Duodenal mucosa (tissue), 2 donors: ENCODE results near the gene SORCS2.

Experiments
- H3K27ac ChIP-seq: one replicate; pipeline ENCODE4 v1.7.0; 2013; ENCODE audit warnings: low read depth, low read length
- H3K27me3 ChIP-seq, 2 donors: one replicate each; pipeline ENCODE4 v1.7.0; 2013; ENCODE audit warnings: low read length in 2 of 2, control low read depth in 1 of 2; ENCODE audit not compliant: insufficient read depth in 2 of 2, control insufficient read depth in 1 of 2
- H3K36me3 ChIP-seq, 2 donors: one replicate each; pipeline ENCODE4 v1.7.0; 2013; ENCODE audit warnings: low read length in 2 of 2, control low read depth in 1 of 2; ENCODE audit not compliant: insufficient read depth in 2 of 2, control insufficient read depth in 1 of 2
- H3K4me1 ChIP-seq, 2 donors: one replicate each; pipeline ENCODE4 v1.7.0; 2013; ENCODE audit warnings: low read length in 2 of 2, control low read depth in 1 of 2; ENCODE audit not compliant: insufficient read depth in 2 of 2, control insufficient read depth in 1 of 2
- H3K4me3 ChIP-seq, 2 donors: one replicate each; pipeline ENCODE4 v1.7.0; 2013; ENCODE audit warnings: low read length in 2 of 2, low read depth in 1 of 2
- H3K9ac ChIP-seq, 2 donors: one replicate each; pipeline ENCODE4 v1.7.0; 2013; ENCODE audit warnings: low read length in 2 of 2, low read depth in 1 of 2
- H3K9me3 ChIP-seq, 2 donors: one replicate each; pipeline ENCODE4 v1.7.0; 2013; ENCODE audit warnings: low read length in 2 of 2, control low read depth in 1 of 2; ENCODE audit not compliant: control insufficient read depth in 1 of 2

Gene SORCS2

GRCh38 chr4:7733801-7734650 is 541.7 kb downstream of the SORCS2 start:
- H3K27ac ChIP-seq, result no peak overlapping the region
- H3K4me3 ChIP-seq, result no peak overlapping the region
- no peak overlapping the region for H3K9ac ChIP-seq
- H3K27me3 ChIP-seq, result no peaks in the 10 kb centered on the region
- no peaks in the 10 kb centered on the region for H3K36me3 ChIP-seq
- H3K4me1 ChIP-seq, result no peaks in the 10 kb centered on the region
- H3K9me3 ChIP-seq, result no peaks in the 10 kb centered on the region

DNA sequence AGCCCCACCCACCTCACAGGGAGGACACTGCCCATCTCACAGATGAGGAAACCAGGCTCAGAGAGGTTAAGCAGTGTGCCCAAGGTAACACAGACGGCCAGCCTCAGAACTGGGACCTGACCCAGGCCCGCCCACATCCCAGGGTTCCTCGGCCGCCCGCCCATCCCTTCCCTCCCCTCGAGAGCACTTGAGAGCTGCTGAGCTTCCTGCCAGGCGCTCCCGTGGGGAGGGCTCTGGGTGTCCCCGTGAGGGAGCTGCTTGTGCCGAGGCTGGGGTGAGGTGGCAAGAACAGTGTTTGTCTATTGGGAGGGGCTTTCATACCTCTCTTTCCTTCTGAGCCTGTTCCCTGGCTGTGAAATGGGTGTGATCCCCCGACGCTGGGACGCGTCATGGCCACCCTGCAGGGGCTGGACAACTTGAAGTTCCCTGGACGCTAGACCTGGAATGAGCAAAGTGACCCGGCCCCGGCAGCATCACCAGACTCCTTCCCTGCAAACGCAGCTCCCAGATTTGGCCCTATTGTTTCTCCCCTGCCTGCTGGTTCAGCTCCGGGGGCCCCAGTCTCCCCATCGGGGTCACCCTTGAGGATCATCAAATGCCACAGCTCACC is 542.4 kb downstream of the SORCS2 start:
- Histone ChIP-seq H3K4me3 (no peak overlapping the region), H3K4me1 (no peaks in the 10 kb centered on the region), H3K9me3 (no peaks in the 10 kb centered on the region), H3K36me3 (no peaks in the 10 kb centered on the region), H3K9ac (no peak overlapping the region), H3K27me3 (no peaks in the 10 kb centered on the region), H3K27ac (no peak overlapping the region)

- no peaks in the 10 kb centered on the region for H3K36me3 ChIP-seq
- no peaks in the 10 kb centered on the region for H3K9me3 ChIP-seq
- no peak overlapping the region for H3K9ac ChIP-seq
- H3K4me3 ChIP-seq, result no peak overlapping the region
- no peak overlapping the region for H3K27ac ChIP-seq
- no peaks in the 10 kb centered on the region for H3K27me3 ChIP-seq
- no peaks in the 10 kb centered on the region for H3K4me1 ChIP-seq
These were observed 543.1 kb downstream of the SORCS2 start for GRCh38 chr4:7735395-7735794.

- Histone ChIP-seq H3K27ac (no peak overlapping the region), H3K4me1 (no peaks in the 10 kb centered on the region), H3K9me3 (no peaks in the 10 kb centered on the region), H3K4me3 (no peak overlapping the region), H3K36me3 (no peaks in the 10 kb centered on the region), H3K9ac (no peak overlapping the region), H3K27me3 (no peaks in the 10 kb centered on the region)
These were observed 543.6 kb downstream of the SORCS2 start for GRCh38 chr4:7735961-7736360.

DNA sequence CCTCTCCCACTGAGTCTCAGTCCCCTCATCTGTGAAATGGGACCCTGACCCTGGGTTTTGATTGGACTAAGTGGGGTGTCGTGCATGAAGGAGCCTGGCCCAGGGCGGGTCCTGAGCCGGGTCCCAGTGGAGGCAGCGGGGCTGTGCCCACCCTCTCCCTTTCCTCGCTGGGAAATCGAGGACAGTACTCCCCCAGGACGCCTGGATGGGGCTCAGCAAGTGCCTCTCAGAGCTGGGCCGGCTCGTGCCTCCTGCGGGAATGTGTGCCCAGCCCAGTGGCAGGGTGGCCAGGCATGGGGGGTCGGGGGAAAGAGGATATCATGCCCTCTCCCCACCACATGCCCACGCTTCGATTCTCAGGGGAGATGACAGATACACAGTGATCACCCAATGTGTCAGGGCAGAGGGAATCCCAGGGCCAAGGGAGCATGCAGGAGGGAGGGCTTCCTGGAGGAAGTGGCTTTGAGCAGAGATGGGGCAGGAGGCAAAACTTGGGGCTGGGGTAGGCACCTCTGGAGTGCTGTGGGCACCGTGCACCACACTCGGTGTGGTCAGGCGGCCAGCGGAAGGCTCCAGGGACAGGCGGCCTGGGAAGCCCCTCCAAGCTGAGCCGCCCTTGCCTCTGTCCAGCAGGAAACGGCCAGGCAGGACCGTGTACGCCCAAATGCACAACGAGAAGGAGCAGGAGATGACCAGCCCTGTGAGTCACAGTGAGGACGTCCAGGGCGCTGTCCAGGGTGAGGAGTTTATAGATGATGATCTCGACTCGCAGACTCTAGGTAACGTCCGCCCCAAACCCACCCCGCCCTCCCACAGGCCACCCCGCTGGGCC is 544.3 kb downstream of the SORCS2 start:
- Histone ChIP-seq H3K9me3 (no peaks in the 10 kb centered on the region), H3K9ac (no peak overlapping the region), H3K27me3 (no peaks in the 10 kb centered on the region), H3K36me3 (no peaks in the 10 kb centered on the region), H3K4me3 (no peak overlapping the region), H3K27ac (no peak overlapping the region), H3K4me1 (no peaks in the 10 kb centered on the region)

DNA sequence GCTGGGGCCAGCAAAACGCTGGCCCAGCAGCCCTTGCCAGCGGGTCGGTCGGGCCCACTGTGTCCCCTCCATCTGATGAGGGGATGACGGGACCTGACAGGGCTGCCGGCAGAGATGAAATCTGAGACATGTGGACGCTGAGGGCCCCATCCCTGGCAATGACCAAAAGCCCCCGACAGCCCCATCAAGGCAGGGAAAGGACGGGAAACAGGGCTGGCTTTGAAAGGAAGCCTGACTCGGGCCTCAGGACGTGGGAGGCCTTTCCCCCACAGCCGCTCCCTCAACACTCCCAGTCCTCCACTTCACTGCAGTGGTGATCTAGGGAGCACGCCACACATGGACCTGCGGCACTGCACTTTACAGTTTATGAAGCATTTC is 544.9 kb downstream of the SORCS2 start:
- Histone ChIP-seq H3K27ac (no peak overlapping the region), H3K9ac (no peak overlapping the region), H3K4me1 (no peaks in the 10 kb centered on the region), H3K9me3 (no peaks in the 10 kb centered on the region), H3K36me3 (no peaks in the 10 kb centered on the region), H3K4me3 (no peak overlapping the region), H3K27me3 (no peaks in the 10 kb centered on the region)

GRCh38 chr4:7737752-7738457 is 545.6 kb downstream of the SORCS2 start:
- H3K36me3 ChIP-seq, result no peaks in the 10 kb centered on the region
- H3K4me1 ChIP-seq, result no peaks in the 10 kb centered on the region
- H3K9ac ChIP-seq, result no peak overlapping the region
- no peak overlapping the region for H3K4me3 ChIP-seq
- no peaks in the 10 kb centered on the region for H3K27me3 ChIP-seq
- H3K9me3 ChIP-seq, result no peaks in the 10 kb centered on the region
- no peak overlapping the region for H3K27ac ChIP-seq

GRCh38 chr4:7738458-7739076 is 546.2 kb downstream of the SORCS2 start:
- H3K4me3 ChIP-seq, result no peak overlapping the region
- no peaks in the 10 kb centered on the region for H3K27me3 ChIP-seq
- H3K4me1 ChIP-seq, result no peaks in the 10 kb centered on the region
- H3K9me3 ChIP-seq, result no peaks in the 10 kb centered on the region
- no peak overlapping the region for H3K27ac ChIP-seq
- no peak overlapping the region for H3K9ac ChIP-seq
- H3K36me3 ChIP-seq, result no peaks in the 10 kb centered on the region

DNA sequence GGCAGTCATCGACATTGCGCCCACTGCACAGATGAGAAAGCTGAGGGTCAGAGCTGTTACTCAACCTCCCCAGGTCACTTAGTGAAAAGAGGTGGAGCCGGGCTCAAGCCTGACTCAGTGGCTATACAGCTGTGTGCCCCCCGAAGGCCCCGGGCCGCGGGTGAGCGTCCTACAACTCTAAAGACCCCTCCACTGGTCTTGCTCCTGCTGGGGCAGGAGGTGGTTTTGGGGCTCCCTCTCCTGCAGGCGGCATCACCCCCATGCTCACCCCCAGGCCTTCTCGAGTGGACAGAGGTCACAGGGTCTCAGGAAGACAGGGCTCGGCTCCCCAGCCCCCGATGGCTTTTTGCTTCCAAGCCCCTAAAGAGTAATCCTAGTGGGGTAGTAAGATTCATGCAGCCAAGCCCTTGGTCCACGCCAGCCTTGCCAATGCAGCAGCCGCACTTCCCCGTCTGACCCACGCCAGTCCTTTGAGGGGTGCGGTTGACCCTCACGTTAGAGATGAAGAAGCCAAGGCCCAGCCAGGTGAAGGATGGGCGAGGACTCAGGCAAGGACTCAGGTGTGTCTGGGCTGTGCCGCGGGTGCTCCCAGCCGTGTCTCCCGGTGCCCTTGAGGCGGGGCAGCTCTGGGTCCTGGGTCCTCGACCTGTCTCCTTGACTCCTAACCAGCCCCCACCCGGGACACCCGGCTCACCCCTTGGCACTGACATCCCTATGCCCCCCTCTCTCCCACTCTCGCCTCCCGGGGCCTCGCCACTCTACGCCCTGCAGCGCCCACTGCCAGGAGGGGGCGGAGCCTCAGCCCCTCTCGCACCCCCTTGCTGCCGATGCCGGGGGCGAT is 547.0 kb downstream of the SORCS2 start:
- no peaks in the 10 kb centered on the region for H3K36me3 ChIP-seq
- no peaks in the 10 kb centered on the region for H3K4me1 ChIP-seq
- H3K4me3 ChIP-seq, result no peak overlapping the region
- no peaks in the 10 kb centered on the region for H3K27me3 ChIP-seq
- H3K9ac ChIP-seq, result no peak overlapping the region
- H3K9me3 ChIP-seq, result no peaks in the 10 kb centered on the region
- H3K27ac ChIP-seq, result no peak overlapping the region
